ENCODE data around the gene MAGI2. TPM values are rescaled to one million over a fixed set of nuclear protein-coding genes. Genes with fewer than 3 reads are reported as not detected.
"Not testable (repeated sequence)": the region's sequence is repeated elsewhere in the genome, so short reads cannot be mapped to it uniquely, and the experiment has no call there.

Gene MAGI2
- total RNA-seq, 1 donor from 2014 or later, result 6.3 TPM

DNA sequence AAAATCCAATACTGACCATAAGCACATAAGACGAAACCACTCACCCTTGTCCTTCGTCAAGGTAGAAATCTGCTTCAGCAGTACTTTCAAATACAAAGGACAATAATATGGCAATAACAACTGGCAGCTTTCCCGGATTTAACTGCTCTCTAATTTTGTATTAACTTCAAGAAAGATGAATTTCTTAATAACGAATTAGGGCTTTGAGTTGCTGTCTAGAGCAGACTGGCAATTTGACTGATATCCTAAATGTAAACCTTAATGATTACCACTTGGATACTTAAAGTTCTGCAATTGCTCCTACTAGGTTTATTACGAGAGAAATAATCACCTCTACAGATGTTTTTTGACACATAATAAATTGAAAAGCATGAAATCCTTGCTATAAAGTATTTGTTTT is 418.7 kb downstream of the MAGI2 start:
- intact Hi-C loops (cut with DNase I), result no loop called here
- no peak for DNase-seq (ENCODE audit: low spot score)

- DNase-seq (ENCODE audit: low spot score); intact Hi-C loops (cut with DNase I): not testable (repeated sequence)
Observed at GRCh38 chr7:79019711-79020110, 433.8 kb downstream of the MAGI2 start.

GRCh38 chr7:79011921-79012320 is 441.5 kb downstream of the MAGI2 start:
- intact Hi-C loops (cut with DNase I), result no loop called here
- no peak for DNase-seq (ENCODE audit: low spot score)

- DNase-seq (ENCODE audit: low spot score), result no peak
- intact Hi-C loops (cut with DNase I), result no loop called here
Observed at GRCh38 chr7:79009647-79010046, 443.8 kb downstream of the MAGI2 start.

GRCh38 chr7:79008786-79009185 is 444.7 kb downstream of the MAGI2 start:
- no peak for DNase-seq (ENCODE audit: low spot score)
- intact Hi-C loops (cut with DNase I), result no loop called here

- intact Hi-C loops (cut with DNase I), result no loop called here
- no peak for DNase-seq (ENCODE audit: low spot score)
Observed at GRCh38 chr7:78996013-78996412, 457.5 kb downstream of the MAGI2 start.

DNA sequence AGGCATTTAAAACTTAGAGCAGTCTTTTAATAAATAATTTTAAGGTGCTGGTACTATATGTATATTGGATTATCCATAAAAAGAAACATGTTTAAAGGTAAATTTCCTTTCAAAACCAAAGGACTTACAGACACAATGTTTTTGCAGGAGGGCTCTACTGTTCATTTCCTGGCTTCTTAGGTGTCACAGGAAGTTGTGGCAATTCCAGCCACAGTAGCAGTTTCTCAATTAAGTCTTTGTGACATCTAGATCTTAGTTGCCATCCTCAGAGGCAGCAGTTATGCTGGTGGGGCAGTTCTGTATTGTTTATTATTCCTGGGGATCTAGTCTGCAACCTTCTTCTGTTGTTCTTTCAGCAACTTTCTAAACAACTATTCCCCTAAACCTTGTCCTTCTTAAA is 460.1 kb downstream of the MAGI2 start:
- intact Hi-C loops (cut with DNase I), result no loop called here
- no peak for DNase-seq (ENCODE audit: low spot score)

- DNase-seq (ENCODE audit: low spot score), result no peak
- intact Hi-C loops (cut with DNase I), result no loop called here
Observed at GRCh38 chr7:78985509-78985908, 468.0 kb downstream of the MAGI2 start.

GRCh38 chr7:78983483-78983882 is 470.0 kb downstream of the MAGI2 start:
- DNase-seq (ENCODE audit: low spot score), result no peak
- intact Hi-C loops (cut with DNase I), result no loop called here

DNA sequence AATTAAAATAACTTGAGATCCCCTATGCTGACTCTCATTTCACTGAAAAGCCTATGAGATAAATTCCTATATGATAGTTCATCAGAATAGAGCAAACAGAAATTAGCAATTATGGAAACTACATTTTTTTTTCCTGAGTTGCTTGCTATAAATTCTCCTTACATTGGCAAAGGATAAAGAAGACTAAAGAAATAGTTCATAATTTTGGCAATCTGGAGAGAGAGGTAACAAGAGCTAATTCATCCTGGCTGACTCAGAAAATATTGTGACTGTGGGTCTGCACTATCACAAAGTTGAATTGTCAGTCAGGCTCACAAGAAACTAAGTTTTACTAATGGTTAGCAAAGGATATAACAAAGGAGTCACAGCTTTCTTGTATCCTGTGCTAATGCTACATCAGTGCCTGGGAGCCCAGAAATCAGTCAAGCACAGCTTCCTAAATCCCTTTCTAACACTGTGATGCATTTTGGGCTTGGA is 483.0 kb downstream of the MAGI2 start:
- DNase-seq (ENCODE audit: low spot score), result no peak
- intact Hi-C loops (cut with DNase I), result no loop called here

GRCh38 chr7:78968951-78969350 is 484.5 kb downstream of the MAGI2 start:
- DNase-seq (ENCODE audit: low spot score), result no peak
- intact Hi-C loops (cut with DNase I), result no loop called here

DNA sequence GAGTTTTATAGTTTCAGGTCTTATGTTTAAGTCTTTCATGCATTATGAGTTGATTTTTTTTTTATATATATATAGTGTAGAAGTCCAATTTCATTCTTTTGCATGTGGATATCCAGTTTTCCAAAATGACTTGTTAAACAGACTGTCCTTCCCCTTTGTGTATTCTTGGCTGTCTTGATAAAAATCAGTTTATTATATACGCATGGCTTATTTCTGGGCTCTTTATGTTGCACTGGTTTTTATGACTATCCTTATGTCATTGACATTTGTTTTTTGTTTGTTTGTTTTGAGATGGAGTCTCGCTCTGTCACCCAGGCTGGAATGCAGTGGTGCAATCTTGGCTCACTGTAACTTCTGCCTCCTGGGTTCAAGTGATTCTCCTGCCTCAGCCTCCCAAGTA is 485.9 kb downstream of the MAGI2 start:
- DNase-seq (ENCODE audit: low spot score); intact Hi-C loops (cut with DNase I): not testable (repeated sequence)

DNA sequence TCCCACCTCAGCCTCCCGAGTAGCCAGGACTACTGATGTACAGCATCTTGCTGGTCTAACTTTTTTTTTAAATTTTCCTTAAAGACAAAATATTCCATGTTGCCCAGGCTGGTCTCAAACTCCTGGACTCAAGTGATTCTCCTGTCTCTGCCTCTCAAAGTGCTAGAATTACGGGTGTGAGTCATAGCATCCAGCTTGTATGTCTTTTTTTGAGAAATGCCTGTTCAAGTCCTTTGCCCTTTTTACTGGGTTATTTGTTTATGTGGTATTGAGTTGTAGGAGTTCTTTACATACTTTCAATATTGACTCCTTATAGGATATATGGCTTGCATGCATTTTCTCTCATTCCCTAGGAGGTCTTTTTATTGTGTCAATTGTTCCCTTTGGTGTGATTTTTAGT is 486.4 kb downstream of the MAGI2 start:
- intact Hi-C loops (cut with DNase I), result no loop called here
- no peak for DNase-seq (ENCODE audit: low spot score)

GRCh38 chr7:78959477-78959876 is 494.0 kb downstream of the MAGI2 start:
- intact Hi-C loops (cut with DNase I), result no loop called here
- DNase-seq (ENCODE audit: low spot score), result no peak

- no peak for DNase-seq (ENCODE audit: low spot score)
- intact Hi-C loops (cut with DNase I), result no loop called here
Observed at GRCh38 chr7:78955329-78955728, 498.1 kb downstream of the MAGI2 start.

DNA sequence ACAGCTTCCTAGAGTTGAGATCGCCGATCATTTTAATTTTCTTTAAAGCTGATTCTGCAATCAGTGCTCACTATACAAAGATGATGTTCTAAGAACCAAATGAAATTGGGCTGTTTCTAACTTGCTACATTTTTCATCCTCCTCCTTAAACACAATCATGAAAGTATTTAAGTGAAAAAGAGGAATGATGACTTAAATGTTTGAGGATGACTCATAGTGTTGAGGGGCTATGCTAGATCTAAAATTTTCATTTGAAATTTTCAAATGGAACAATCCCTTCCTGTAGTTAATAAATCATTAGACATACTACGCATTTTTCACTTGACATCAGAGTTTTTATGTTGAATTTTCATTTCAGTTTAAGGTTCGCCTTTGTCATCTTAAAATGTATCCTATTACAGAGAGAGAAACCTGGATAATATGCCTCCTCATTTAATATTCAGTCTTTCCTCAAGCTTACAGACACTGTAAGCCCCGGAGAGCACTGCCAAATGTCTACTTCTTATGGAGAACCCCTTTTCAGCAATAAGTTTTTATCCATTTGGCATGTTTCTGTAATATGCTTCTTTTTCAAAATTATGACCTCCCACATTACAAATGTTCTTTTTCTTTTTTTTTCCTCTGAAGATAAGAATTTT is 499.6 kb downstream of the MAGI2 start:
- intact Hi-C loops (cut with DNase I), result no loop called here

DNA sequence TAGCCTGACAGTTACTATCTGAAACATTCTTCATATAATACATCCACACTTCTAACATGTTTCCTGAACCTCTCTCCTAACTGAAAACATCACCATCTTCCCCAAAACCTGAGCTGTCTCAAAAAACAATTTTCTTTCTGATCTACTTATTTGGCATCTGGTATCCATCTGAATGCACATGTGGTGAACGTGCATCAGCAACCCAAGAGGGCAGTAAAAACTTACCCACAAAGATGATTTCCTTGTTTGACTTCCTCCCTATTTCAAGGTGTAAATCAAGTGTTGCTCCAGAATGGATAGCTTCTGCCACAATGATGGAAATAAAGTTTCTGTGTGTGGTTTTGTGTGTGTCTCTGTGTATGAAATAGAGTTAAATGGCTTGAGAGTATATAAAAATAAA is 500.4 kb downstream of the MAGI2 start:
- DNase-seq (ENCODE audit: low spot score), result no peak
- intact Hi-C loops (cut with DNase I), result no loop called here

More for the DNA sequence above, 499.6 kb downstream of the MAGI2 start:
- DNase-seq (ENCODE audit: low spot score), result no peak

GRCh38 chr7:78939669-78940068 is 513.8 kb downstream of the MAGI2 start:
- DNase-seq (ENCODE audit: low spot score), result no peak
- intact Hi-C loops (cut with DNase I), result no loop called here

DNA sequence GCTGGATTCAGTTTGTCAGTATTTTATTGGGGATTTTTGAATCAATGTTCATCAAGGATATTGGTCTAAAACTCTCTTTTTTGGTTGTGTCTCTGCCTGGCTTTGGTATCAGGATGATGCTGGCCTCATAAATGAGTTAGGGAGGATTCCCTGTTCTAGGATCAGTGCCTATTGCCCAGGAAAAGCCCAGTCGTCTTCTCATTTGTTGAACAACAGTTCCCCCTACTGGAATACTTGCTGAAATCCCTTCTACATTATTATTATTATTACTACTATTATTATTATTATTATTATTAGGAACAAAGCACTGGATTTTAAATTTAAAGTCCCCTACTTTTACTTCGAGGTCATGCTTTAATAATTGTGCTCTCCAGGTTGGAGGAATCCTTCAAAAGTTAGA is 528.9 kb downstream of the MAGI2 start:
- intact Hi-C loops (cut with DNase I), result no loop called here
- DNase-seq (ENCODE audit: low spot score), result no peak

DNA sequence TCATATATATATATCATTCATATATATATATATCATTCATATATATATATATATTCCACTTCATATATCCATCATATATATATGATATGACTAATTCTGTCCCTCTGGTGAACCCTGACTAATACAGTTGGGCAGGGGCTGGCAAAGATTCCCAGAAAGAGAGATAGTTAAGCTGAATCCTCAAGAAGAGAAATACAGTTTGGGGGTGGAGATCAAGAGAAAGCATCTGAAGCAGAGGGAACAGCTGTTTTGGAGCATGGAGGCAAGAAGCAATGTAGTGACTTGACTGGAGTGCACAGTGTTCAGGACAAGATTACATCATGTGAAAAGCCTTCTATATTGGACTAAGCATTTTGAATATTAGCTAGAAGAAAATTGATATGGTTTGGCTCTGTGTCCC is 540.7 kb downstream of the MAGI2 start:
- no peak for DNase-seq (ENCODE audit: low spot score)
- intact Hi-C loops (cut with DNase I), result no loop called here

DNA sequence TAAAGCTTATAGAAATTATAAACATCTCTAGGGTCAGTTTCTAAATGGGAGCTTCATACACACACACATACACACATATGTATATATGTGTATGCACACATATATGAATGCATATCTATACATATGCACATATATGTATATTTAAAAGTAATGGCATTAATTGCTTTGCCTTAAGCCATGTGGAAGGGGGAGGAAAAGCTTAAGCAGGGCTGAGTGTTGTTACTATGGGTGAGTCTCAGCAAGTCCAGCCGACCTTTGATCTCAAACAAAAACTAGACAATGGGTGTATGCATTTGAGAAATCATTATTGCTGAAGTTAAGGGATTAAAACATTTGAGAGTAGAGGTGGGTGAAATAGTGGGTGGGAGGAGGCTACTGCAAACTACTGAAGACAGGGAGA is 546.7 kb downstream of the MAGI2 start:
- DNase-seq (ENCODE audit: low spot score), result no peak
- intact Hi-C loops (cut with DNase I), result no loop called here

GRCh38 chr7:78905436-78905835 is 548.0 kb downstream of the MAGI2 start:
- intact Hi-C loops (cut with DNase I), result no loop called here
- no peak for DNase-seq (ENCODE audit: low spot score)
